Tibial nerve (tissue), 4 donors: ENCODE data around the gene TMEM140. TPM values are rescaled to one million over a fixed set of nuclear protein-coding genes. Genes with fewer than 3 reads are reported as not detected.

Experiments used
- DNase-seq, 2 donors: peaks; one replicate each; pipeline ENCODE4 v3.0.0-alpha.2; 2019; ENCODE audit warnings: low spot score in 2 of 2
- H3K27ac ChIP-seq, 4 donors: fragments of 200-600 bp; sonication (generic) in 3 of 4; one replicate each; pipeline ENCODE4 v1.5.1; 2017 to 2019; ENCODE audit warnings: mild to moderate bottlenecking in 1 of 4
- H3K27me3 ChIP-seq, 2 donors: fragments of 200-600 bp; sonication (generic) in 1 of 2; one replicate each; pipeline versions ENCODE4 v1.5.1 to v1.6.0; 2017 to 2019
- H3K36me3 ChIP-seq, 3 donors: fragments of 200-600 bp; sonication (generic); one replicate each; pipeline ENCODE4 v1.5.1; 2018 to 2019
- H3K4me1 ChIP-seq, 4 donors: fragments of 200-600 bp; sonication (generic) in 3 of 4; one replicate each; pipeline ENCODE4 v1.5.1; 2017 to 2019
- H3K4me3 ChIP-seq, 4 donors: fragments of 200-600 bp; sonication (generic) in 3 of 4; one replicate each; pipeline ENCODE4 v1.5.1; 2017 to 2019; ENCODE audit warnings: mild to moderate bottlenecking in 1 of 4, moderate library complexity in 1 of 4
- H3K9me3 ChIP-seq, 4 donors: fragments of 200-600 bp; sonication (generic) in 3 of 4; one replicate each; pipeline ENCODE4 v1.5.1; 2017 to 2019
- CTCF ChIP-seq, 5 experiments: fragments of 200-600 bp in 3 of 5; fragments of 450-650 bp in 2 of 5; sonication (generic) in 3 of 5; IDR thresholded peaks; one replicate each; pipeline ENCODE4 v1.5.1; 2016 to 2019; ENCODE audit warnings: antibody characterized with exemption in 5 of 5, mild to moderate bottlenecking in 3 of 5, moderate library complexity in 2 of 5
- EP300 ChIP-seq, 2 donors: sonication (generic); formaldehyde crosslinking; IDR thresholded peaks; one replicate each; pipeline ENCODE4 v1.6.1; 2017; ENCODE audit warnings: antibody characterized with exemption in 2 of 2, mild to moderate bottlenecking in 1 of 2
- POLR2A ChIP-seq, 2 donors: fragments of 450-650 bp; IDR thresholded peaks; one replicate each; pipeline ENCODE4 v1.6.1; 2017; ENCODE audit warnings: antibody characterized with exemption in 2 of 2, mild to moderate bottlenecking in 2 of 2, moderate library complexity in 2 of 2
- WGBS, 2 donors: methylation state at CpG; one replicate each; pipeline ENCODE4 v1.1.5; 2018; 5-methylcytosine and 5-hydroxymethylcytosine counted together
- total RNA-seq, 4 donors: library from RNA; depleted of rRNA; stranded (reverse); fragments of >200 nt; gene quantifications; one replicate each; pipeline ENCODE4 v1.1.0, GENCODE V29; 2016

Gene TMEM140
- total RNA-seq, 4 donors from 2014 or later = 20.5 to 46.9 (median 32.5) TPM

- TF ChIP-seq POLR2A (IDR thresholded peaks at IDR 0.05) = no peak
- TF ChIP-seq EP300 (IDR thresholded peaks at IDR 0.05) = no peak
- no peak for TF ChIP-seq CTCF (IDR thresholded peaks at IDR 0.05)
- WGBS, 2 donors = 75 to 79% methylated on average over 4 of the region's 4 CpGs
- Histone ChIP-seq H3K4me1 (peaks cover 0 to 1% (median 0%) of the 10 kb centered on the region in 4 donors), H3K36me3 (peaks cover 0 to 94% (median 13%) of the 10 kb centered on the region in 3 donors), H3K9me3 (no peaks in the 10 kb centered on the region), H3K27me3 (no peaks in the 10 kb centered on the region), H3K4me3 (no peak overlapping the region), H3K27ac (no peak overlapping the region)
- DNase-seq = no peak
Observed at GRCh38 chr7:135195156-135195555, 47.3 kb downstream of the TMEM140 start.

GRCh38 chr7:135195968-135196629 lies 48.2 kb downstream of the TMEM140 start:
- Histone ChIP-seq H3K27me3 (no peaks in the 10 kb centered on the region), H3K4me3 (no peak overlapping the region), H3K36me3 (peaks cover 0 to 100% (median 14%) of the 10 kb centered on the region in 3 donors), H3K4me1 (no peaks in the 10 kb centered on the region), H3K9me3 (no peaks in the 10 kb centered on the region), H3K27ac (no peak overlapping the region)
- TF ChIP-seq CTCF (IDR thresholded peaks at IDR 0.05) (no peak), POLR2A (IDR thresholded peaks at IDR 0.05) (no peak), EP300 (IDR thresholded peaks at IDR 0.05) (no peak)
- 92 to 99% methylated on average over 14 of the region's 14 CpGs for WGBS, 2 donors
- no peak for DNase-seq

GRCh38 chr7:135197343-135197742 lies 49.5 kb downstream of the TMEM140 start:
- 95% methylated on average over 2 of the region's 2 CpGs for WGBS, 2 donors
- Histone ChIP-seq H3K36me3 (peaks cover 0 to 100% (median 14%) of the 10 kb centered on the region in 3 donors), H3K27me3 (no peaks in the 10 kb centered on the region), H3K4me1 (peaks cover 0 to 4% (median 0%) of the 10 kb centered on the region in 4 donors), H3K4me3 (no peak overlapping the region), H3K27ac (no peak overlapping the region), H3K9me3 (no peaks in the 10 kb centered on the region)
- TF ChIP-seq POLR2A (IDR thresholded peaks at IDR 0.05) = no peak
- TF ChIP-seq CTCF (IDR thresholded peaks at IDR 0.05) = no peak
- TF ChIP-seq EP300 (IDR thresholded peaks at IDR 0.05) = no peak
- no peak for DNase-seq

- no peak for DNase-seq
- Histone ChIP-seq H3K27ac (no peak overlapping the region), H3K4me3 (no peak overlapping the region), H3K4me1 (peaks cover 0 to 4% (median 0%) of the 10 kb centered on the region in 4 donors), H3K9me3 (no peaks in the 10 kb centered on the region), H3K27me3 (no peaks in the 10 kb centered on the region), H3K36me3 (peaks cover 0 to 100% (median 14%) of the 10 kb centered on the region in 3 donors)
- 89 to 92% methylated on average over 14 to 15 of the region's 15 CpGs for WGBS, 2 donors
- TF ChIP-seq EP300 (IDR thresholded peaks at IDR 0.05) = no peak
- no peak for TF ChIP-seq POLR2A (IDR thresholded peaks at IDR 0.05)
- no peak for TF ChIP-seq CTCF (IDR thresholded peaks at IDR 0.05)
Observed at GRCh38 chr7:135197906-135198655, 50.2 kb downstream of the TMEM140 start.

GRCh38 chr7:135199439-135199838 lies 51.6 kb downstream of the TMEM140 start:
- Histone ChIP-seq H3K4me1 (peaks cover 0 to 4% (median 0%) of the 10 kb centered on the region in 4 donors), H3K27me3 (no peaks in the 10 kb centered on the region), H3K36me3 (peaks cover 0 to 100% (median 14%) of the 10 kb centered on the region in 3 donors), H3K4me3 (no peak overlapping the region), H3K9me3 (no peaks in the 10 kb centered on the region), H3K27ac (no peak overlapping the region)
- WGBS, 2 donors = 71 to 81% methylated on average over 4 of the region's 4 CpGs
- DNase-seq = no peak
- TF ChIP-seq EP300 (IDR thresholded peaks at IDR 0.05) = no peak
- TF ChIP-seq POLR2A (IDR thresholded peaks at IDR 0.05) = no peak
- no peak for TF ChIP-seq CTCF (IDR thresholded peaks at IDR 0.05)
